Large intestine (tissue), 12 donors: ENCODE results near the gene CLEC4D. TPM values are rescaled to one million over a fixed set of nuclear protein-coding genes. Genes with fewer than 3 reads are reported as not detected.
A peak's percentile ranks its signal among the peaks of the same experiment; 100 is the strongest.
"Not testable (repeated sequence)": the region's sequence is repeated elsewhere in the genome, so short reads cannot be mapped to it uniquely, and the experiment has no call there.

Experiments used
- DNase-seq, 2 donors: peaks; one replicate each; pipeline versions ENCODE4 v3.0.0 to v3.0.0-alpha.2; 2013
- H3K27ac ChIP-seq: one replicate; pipeline ENCODE4 v1.5.1; 2013; ENCODE audit warnings: low read length
- H3K27me3 ChIP-seq: 2 replicates; pipeline ENCODE4 v1.6.1; 2013; ENCODE audit warnings: low read length; ENCODE audit not compliant: control insufficient read depth, insufficient read depth
- H3K36me3 ChIP-seq: 2 replicates; pipeline ENCODE4 v1.6.1; 2013; ENCODE audit warnings: low read length; ENCODE audit not compliant: control insufficient read depth, insufficient read depth
- H3K4me1 ChIP-seq: one replicate; pipeline ENCODE4 v1.6.1; 2013; ENCODE audit warnings: low read length; ENCODE audit not compliant: control insufficient read depth, insufficient read depth
- H3K4me3 ChIP-seq: one replicate; pipeline ENCODE4 v1.5.1; 2013; ENCODE audit warnings: low read length
- H3K9me3 ChIP-seq: one replicate; pipeline ENCODE4 v1.6.1; 2013; ENCODE audit warnings: mild to moderate bottlenecking, low read depth, low read length, moderate library complexity; ENCODE audit not compliant: control insufficient read depth
- WGBS: methylation state at CpG from one replicate; pipeline ENCODE4 v1.1.5; 2013; ENCODE audit warnings: low lambda C conversion rate; ENCODE audit not compliant: insufficient coverage; 5-methylcytosine and 5-hydroxymethylcytosine counted together
- long read RNA-seq, 11 donors: transcript quantifications; one replicate each; lab custom pipeline, GENCODE V29; 2026
- polyA plus RNA-seq: library from polyadenylated mRNA; unstranded; fragments of 120-200 nt; gene quantifications from one replicate; pipeline ENCODE4 v1.2.1, GENCODE V29; 2013

CLEC4D gene
- 0.03 TPM for polyA plus RNA-seq
- long read RNA-seq, donor 1, result 0 reads
- long read RNA-seq, donor 2, result 0 reads
- long read RNA-seq, donor 3, result 0 reads
- long read RNA-seq, donor 4, result 0 reads
- long read RNA-seq, donor 5, result 0 reads
- long read RNA-seq, donor 6, result 0 reads
- long read RNA-seq, donor 7, result 0 reads
- long read RNA-seq, donor 8, result 0 reads
- long read RNA-seq, donor 9, result 0 reads
- long read RNA-seq, donor 10, result 0 reads
- long read RNA-seq, donor 11, result 0 reads

- no peak for DNase-seq
- H3K4me1 ChIP-seq, result no peaks in the 10 kb centered on the region
- no peak within 1 kb of the TSS for H3K4me3 ChIP-seq
- WGBS, result 95% methylated on average over 2 of the region's 4 CpGs
- no peaks in the 10 kb centered on the region for H3K36me3 ChIP-seq
- H3K27me3 ChIP-seq, result peaks cover 3% of the 10 kb centered on the region
- H3K27ac ChIP-seq, result no peak within 1 kb of the TSS
- H3K9me3 ChIP-seq, result no peaks in the 10 kb centered on the region
Observed at GRCh38 chr12:8513256-8513655, at the start of gene CLEC4D. CLEC4D (plus strand) TSS chr12:8513503; CDS start chr12:8513733, 230 bp downstream.

- DNase-seq, result no peak
- no peaks in the 10 kb centered on the region for H3K36me3 ChIP-seq
- no peaks in the 10 kb centered on the region for H3K27me3 ChIP-seq
- H3K4me3 ChIP-seq, result no peak overlapping the region
- WGBS, result 10% methylated on average over 2 of the region's 2 CpGs
- H3K4me1 ChIP-seq, result no peaks in the 10 kb centered on the region
- no peak overlapping the region for H3K27ac ChIP-seq
- no peaks in the 10 kb centered on the region for H3K9me3 ChIP-seq
Observed at GRCh38 chr12:8465301-8465996, 47.9 kb upstream of the CLEC4D start.

GRCh38 chr12:8466241-8466640, 47.1 kb upstream of the CLEC4D start:
- DNase-seq, result no peak
- H3K9me3 ChIP-seq, result no peaks in the 10 kb centered on the region
- H3K4me3 ChIP-seq, result no peak overlapping the region
- no peaks in the 10 kb centered on the region for H3K4me1 ChIP-seq
- no peaks in the 10 kb centered on the region for H3K27me3 ChIP-seq
- H3K27ac ChIP-seq, result no peak overlapping the region
- no peaks in the 10 kb centered on the region for H3K36me3 ChIP-seq

GRCh38 chr12:8471090-8471489, 42.2 kb upstream of the CLEC4D start:
- Histone ChIP-seq H3K4me1 (peaks cover 4% of the 10 kb centered on the region), H3K4me3 (no peak overlapping the region), H3K36me3 (no peaks in the 10 kb centered on the region), H3K27ac (no peak overlapping the region), H3K9me3 (no peaks in the 10 kb centered on the region), H3K27me3 (no peaks in the 10 kb centered on the region)
- DNase-seq, result no peak
- WGBS, result no CpG with 5 or more reads among the region's 1 CpG

- Histone ChIP-seq H3K27me3 (no peaks in the 10 kb centered on the region), H3K4me1 (peaks cover 4% of the 10 kb centered on the region), H3K9me3 (no peaks in the 10 kb centered on the region), H3K4me3 (no peak overlapping the region), H3K36me3 (no peaks in the 10 kb centered on the region), H3K27ac (peak overlapping the region; percentile 63)
- DNase-seq, result peak; percentile 60 to 73
Observed at GRCh38 chr12:8475508-8476203, 37.6 kb upstream of the CLEC4D start.

- Histone ChIP-seq H3K4me3 (no peak overlapping the region), H3K9me3 (no peaks in the 10 kb centered on the region), H3K4me1 (no peaks in the 10 kb centered on the region), H3K27me3 (no peaks in the 10 kb centered on the region), H3K36me3 (no peaks in the 10 kb centered on the region), H3K27ac (no peak overlapping the region)
- no CpG with 5 or more reads among the region's 2 CpGs for WGBS
- peak in 1 of 2 donors; percentile 9 for DNase-seq
Observed at GRCh38 chr12:8482571-8483061, 30.7 kb upstream of the CLEC4D start.

GRCh38 chr12:8483079-8483478, 30.2 kb upstream of the CLEC4D start:
- Histone ChIP-seq H3K4me3 (no peak overlapping the region), H3K9me3 (no peaks in the 10 kb centered on the region), H3K27ac (no peak overlapping the region), H3K36me3 (no peaks in the 10 kb centered on the region), H3K27me3 (no peaks in the 10 kb centered on the region), H3K4me1 (no peaks in the 10 kb centered on the region)
- peak in 1 of 2 donors; percentile 6 for DNase-seq

GRCh38 chr12:8491646-8492530, 21.4 kb upstream of the CLEC4D start:
- Histone ChIP-seq H3K9me3 (no peaks in the 10 kb centered on the region), H3K27me3 (no peaks in the 10 kb centered on the region), H3K4me3 (no peak overlapping the region), H3K36me3 (no peaks in the 10 kb centered on the region), H3K27ac (no peak overlapping the region), H3K4me1 (no peaks in the 10 kb centered on the region)
- no peak for DNase-seq
- WGBS, result 100% methylated on average over 1 of the region's 5 CpGs

- no peak overlapping the region for H3K27ac ChIP-seq
Observed at GRCh38 chr12:8493084-8493483, 20.2 kb upstream of the CLEC4D start.

GRCh38 chr12:8495671-8496070, 17.6 kb upstream of the CLEC4D start:
- no CpG with 5 or more reads among the region's 4 CpGs for WGBS
- not testable (repeated sequence) for H3K4me3 ChIP-seq, H3K4me1 ChIP-seq, H3K27ac ChIP-seq, DNase-seq, H3K27me3 ChIP-seq, H3K9me3 ChIP-seq, H3K36me3 ChIP-seq

More at GRCh38 chr12:8493084-8493483, 20.2 kb upstream of the CLEC4D start:
- Histone ChIP-seq H3K4me3 (no peak overlapping the region), H3K36me3 (no peaks in the 10 kb centered on the region), H3K9me3 (no peaks in the 10 kb centered on the region), H3K4me1 (no peaks in the 10 kb centered on the region), H3K27me3 (no peaks in the 10 kb centered on the region)
- DNase-seq, result peak; percentile 8 to 15
- WGBS, result 86% methylated on average over 1 of the region's 2 CpGs
